Panc1 (cell line): ENCODE results near the gene RASEF. TPM values are rescaled to one million over a fixed set of nuclear protein-coding genes. Genes with fewer than 3 reads are reported as not detected.

Experiments
- ATAC-seq: fragments of 200-7000 bp; cut with Tn5 transposase; 2 replicates; pipeline ENCODE4 v1.9.1; 2020; ENCODE audit warnings: mild to moderate bottlenecking, moderate library complexity
- BruUV-seq: library from RNA; stranded (reverse); fragments of 400-500 nt; replicated peaks from 2 replicates; lab custom pipeline; 2021; lab: Mats Ljungman, UMichigan
- CTCF ChIA-PET: fragments of 300-600 bp; sonication (Branson Sonifier 250); formaldehyde crosslinking; loops from one replicate; lab custom pipeline; 2022; ENCODE audit warnings: antibody characterized with exemption; lab: Charles Lee
- POLR2A ChIA-PET: fragments of 300-600 bp; sonication (Branson Sonifier 250); formaldehyde crosslinking; loops from one replicate; lab custom pipeline; 2022; ENCODE audit warnings: antibody characterized with exemption; lab: Charles Lee
- DNase-seq: peaks from one replicate; pipeline ENCODE4 v3.0.0-alpha.2; 2010; ENCODE audit warnings: low read depth, low spot score
- H3K27ac ChIP-seq: 2 replicates; pipeline ENCODE4 v1.5.1; 2011; ENCODE audit warnings: mild to moderate bottlenecking, low read length, inconsistent platforms
- H3K27me3 ChIP-seq: fragments of 200-500 bp; sonication (Bioruptor generic); 2 replicates; pipeline ENCODE4 v1.6.0; 2014; ENCODE audit warnings: low read length, inconsistent platforms; ENCODE audit not compliant: control insufficient read depth, insufficient read depth
- H3K36me3 ChIP-seq: fragments of 200-500 bp; sonication (Bioruptor generic); 2 replicates; pipeline ENCODE4 v1.5.1; 2014; ENCODE audit warnings: inconsistent platforms, mild to moderate bottlenecking, low read length, moderate library complexity; ENCODE audit not compliant: control insufficient read depth, insufficient read depth
- H3K4me1 ChIP-seq: 2 replicates; pipeline ENCODE4 v1.5.1; 2011; ENCODE audit warnings: inconsistent platforms, mild to moderate bottlenecking, low read length, moderate library complexity; ENCODE audit not compliant: control insufficient read depth, insufficient read depth
- H3K4me3 ChIP-seq, 2 experiments: 2 replicates each; pipeline ENCODE4 v1.5.1; 2011 to 2012; ENCODE audit warnings: low read depth in 2 of 2, low read length in 2 of 2, mild to moderate bottlenecking in 2 of 2, inconsistent platforms in 1 of 2, moderate library complexity in 1 of 2
- H3K9me3 ChIP-seq: fragments of 200-500 bp; sonication (Bioruptor generic); 2 replicates; pipeline ENCODE4 v1.5.1; 2014; ENCODE audit warnings: low read depth, mild to moderate bottlenecking, inconsistent platforms, low read length, moderate library complexity; ENCODE audit not compliant: control insufficient read depth, insufficient read depth
- CTCF ChIP-seq: fragments of 450-650 bp; IDR thresholded peaks from 2 replicates; pipeline ENCODE4 v1.5.1; 2017; ENCODE audit warnings: mild to moderate bottlenecking
- POLR2AphosphoS5 ChIP-seq: IDR thresholded peaks from 2 replicates; pipeline ENCODE4 v1.6.1; 2012; ENCODE audit warnings: mild to moderate bottlenecking, low read depth, low read length, moderate library complexity
- REST ChIP-seq, 2 experiments: IDR thresholded peaks; 2 replicates each; pipeline ENCODE4 v1.6.1; 2011 to 2012; ENCODE audit warnings: low read depth in 2 of 2, control low read depth in 1 of 2, low read length in 1 of 2, mild to moderate bottlenecking in 1 of 2, moderate library complexity in 1 of 2; ENCODE audit not compliant: insufficient read depth in 1 of 2
- SIN3A ChIP-seq: IDR thresholded peaks from 2 replicates; pipeline ENCODE4 v1.6.1; 2012; ENCODE audit warnings: low read depth, mild to moderate bottlenecking, low read length, moderate library complexity, borderline replicate concordance; ENCODE audit not compliant: insufficient read depth
- TCF7L2 ChIP-seq: IDR thresholded peaks from 2 replicates; pipeline ENCODE4 v1.6.1; 2011; ENCODE audit warnings: mild to moderate bottlenecking, low read depth, low read length, inconsistent platforms
- in situ Hi-C: cut with HindIII; loops from 2 replicates; pipeline ENCODE4 v1.10.0; 2016; ENCODE audit warnings: low sequenced_read_pairs, low pct_unique_long_range_greater_than_20kb
- intact Hi-C: fragments of 100-400 bp; cut with micrococcal nuclease; formaldehyde crosslinking; loops from one replicate; pipeline ENCODE4 v1.10.0; 2022; ENCODE audit not compliant: unreplicated experiment
- total RNA-seq: library from RNA; stranded (reverse); gene quantifications from one replicate; pipeline ENCODE4 v1.2.1, GENCODE V29; 2021; ENCODE audit not compliant: unreplicated experiment

Gene RASEF
- total RNA-seq, 1 experiment from 2014 or later, result 2.9 TPM

GRCh38 chr9:83065233-83065632 is 2.3 kb upstream of the RASEF start:
- peaks cover 2% of the 10 kb centered on the region for H3K27me3 ChIP-seq
- ATAC-seq (no peak), DNase-seq (no peak)
- H3K4me3 ChIP-seq, result no peak overlapping the region
- ChIA-PET CTCF (no interaction called here), POLR2A (no interaction called here)
- no peaks in the 10 kb centered on the region for H3K4me1 ChIP-seq
- no TSS peak for BruUV-seq
- in situ Hi-C loops, result no loop called here
- H3K9me3 ChIP-seq, result no peaks in the 10 kb centered on the region
- no peaks in the 10 kb centered on the region for H3K36me3 ChIP-seq
- intact Hi-C loops, result no loop called here
- H3K27ac ChIP-seq, result no peak overlapping the region
- TF ChIP-seq POLR2AphosphoS5, result no peak
- TF ChIP-seq TCF7L2, result no peak
- no peak for TF ChIP-seq REST (IDR thresholded peaks at IDR 0.05; ENCODE audit: insufficient read depth in 1 of 2, low read depth in 2 of 2, low read length in 1 of 2)
- TF ChIP-seq SIN3A, result no peak
- no peak for TF ChIP-seq CTCF

- H3K9me3 ChIP-seq, result no peaks in the 10 kb centered on the region
- DNase-seq (no peak), ATAC-seq (peak; percentile 70)
- peak overlapping the region; percentile 44 to 58 for H3K4me3 ChIP-seq
- no peaks in the 10 kb centered on the region for H3K36me3 ChIP-seq
- ChIA-PET CTCF (interaction anchor here (0.6 kb wide), 1 partner anchor 151 kb away, joined by 3 read pairs; no protein-coding TSS in a partner anchor), POLR2A (no interaction called here)
- no TSS peak for BruUV-seq
- TF ChIP-seq CTCF, result no peak
- no peak for TF ChIP-seq REST (IDR thresholded peaks at IDR 0.05; ENCODE audit: insufficient read depth in 1 of 2, low read depth in 2 of 2, low read length in 1 of 2)
- no peak for TF ChIP-seq SIN3A
- no peak for TF ChIP-seq TCF7L2
- no peak for TF ChIP-seq POLR2AphosphoS5
- H3K27me3 ChIP-seq, result peaks cover 2% of the 10 kb centered on the region
- no peaks in the 10 kb centered on the region for H3K4me1 ChIP-seq
- intact Hi-C loops, result no loop called here
- in situ Hi-C loops, result no loop called here
- H3K27ac ChIP-seq, result no peak overlapping the region
These were observed 822 bp downstream of the RASEF start for GRCh38 chr9:83061990-83062650.
